Measurements from ENCODE around the gene CDH23. TPM values are rescaled to one million over a fixed set of nuclear protein-coding genes. Genes with fewer than 3 reads are reported as not detected.

The CDH23 gene
- total and polyA plus RNA-seq, 2 experiments from 2014 or later: 0.30 to 1.5 TPM

DNA sequence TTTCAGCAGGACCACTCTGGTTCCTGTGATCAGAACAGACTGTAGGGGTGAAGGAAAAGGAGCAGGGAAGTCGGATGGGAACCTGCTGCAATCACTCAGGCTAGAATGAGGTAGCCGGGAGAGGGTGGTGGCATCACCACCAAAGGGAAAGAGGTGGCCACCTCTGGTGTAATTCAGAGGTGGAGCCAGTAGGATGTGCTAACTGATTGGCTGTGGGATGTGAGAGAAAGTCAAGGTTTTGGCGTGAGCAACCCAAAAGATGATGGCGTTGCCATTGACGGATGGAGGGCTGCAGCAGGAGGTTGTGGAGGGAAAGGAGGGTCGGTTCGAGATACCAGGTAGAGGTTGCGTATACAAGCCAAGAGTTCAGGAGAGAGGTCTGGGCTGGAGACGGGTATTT lies 384.0 kb downstream of the CDH23 start:
- no peaks in the 10 kb centered on the region for H3K79me2 ChIP-seq
- no peak overlapping the region for H2AFZ ChIP-seq
- no peaks in the 10 kb centered on the region for H4K20me1 ChIP-seq (ENCODE audit: insufficient read depth, poor library complexity, severe bottlenecking)
- no peak overlapping the region for H3K4me3 ChIP-seq
- DNase-seq (ENCODE audit: low spot score): no peak
- H3K4me1 ChIP-seq (ENCODE audit: insufficient read depth): no peaks in the 10 kb centered on the region
- TF ChIP-seq, protein P1, sequence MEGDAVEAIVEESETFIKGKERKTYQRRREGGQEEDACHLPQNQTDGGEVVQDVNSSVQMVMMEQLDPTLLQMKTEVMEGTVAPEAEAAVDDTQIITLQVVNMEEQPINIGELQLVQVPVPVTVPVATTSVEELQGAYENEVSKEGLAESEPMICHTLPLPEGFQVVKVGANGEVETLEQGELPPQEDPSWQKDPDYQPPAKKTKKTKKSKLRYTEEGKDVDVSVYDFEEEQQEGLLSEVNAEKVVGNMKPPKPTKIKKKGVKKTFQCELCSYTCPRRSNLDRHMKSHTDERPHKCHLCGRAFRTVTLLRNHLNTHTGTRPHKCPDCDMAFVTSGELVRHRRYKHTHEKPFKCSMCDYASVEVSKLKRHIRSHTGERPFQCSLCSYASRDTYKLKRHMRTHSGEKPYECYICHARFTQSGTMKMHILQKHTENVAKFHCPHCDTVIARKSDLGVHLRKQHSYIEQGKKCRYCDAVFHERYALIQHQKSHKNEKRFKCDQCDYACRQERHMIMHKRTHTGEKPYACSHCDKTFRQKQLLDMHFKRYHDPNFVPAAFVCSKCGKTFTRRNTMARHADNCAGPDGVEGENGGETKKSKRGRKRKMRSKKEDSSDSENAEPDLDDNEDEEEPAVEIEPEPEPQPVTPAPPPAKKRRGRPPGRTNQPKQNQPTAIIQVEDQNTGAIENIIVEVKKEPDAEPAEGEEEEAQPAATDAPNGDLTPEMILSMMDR (IDR thresholded peaks at IDR 0.05; ENCODE audit: poor library complexity): no peak
- TF ChIP-seq EZH2phosphoT487 (IDR thresholded peaks at IDR 0.05; ENCODE audit: low read depth, severe bottlenecking, unreplicated experiment) (no peak), EZH2 (IDR thresholded peaks at IDR 0.05; ENCODE audit: borderline replicate concordance) (no peak)
- 85% methylated on average over 9 of the region's 9 CpGs for WGBS (ENCODE audit: low lambda C conversion rate, missing lambda C conversion rate)
- no peaks in the 10 kb centered on the region for H3K9me2 ChIP-seq (replicated peaks; ENCODE audit: insufficient read depth)
- H3K27ac ChIP-seq: no peak overlapping the region
- H3K36me3 ChIP-seq (replicated peaks; ENCODE audit: insufficient read depth, low read depth): no peaks in the 10 kb centered on the region
- H3K27me3 ChIP-seq: no peaks in the 10 kb centered on the region
- no peak overlapping the region for H3K4me2 ChIP-seq
- H3K9me3 ChIP-seq (ENCODE audit: low read depth): no peaks in the 10 kb centered on the region

DNA sequence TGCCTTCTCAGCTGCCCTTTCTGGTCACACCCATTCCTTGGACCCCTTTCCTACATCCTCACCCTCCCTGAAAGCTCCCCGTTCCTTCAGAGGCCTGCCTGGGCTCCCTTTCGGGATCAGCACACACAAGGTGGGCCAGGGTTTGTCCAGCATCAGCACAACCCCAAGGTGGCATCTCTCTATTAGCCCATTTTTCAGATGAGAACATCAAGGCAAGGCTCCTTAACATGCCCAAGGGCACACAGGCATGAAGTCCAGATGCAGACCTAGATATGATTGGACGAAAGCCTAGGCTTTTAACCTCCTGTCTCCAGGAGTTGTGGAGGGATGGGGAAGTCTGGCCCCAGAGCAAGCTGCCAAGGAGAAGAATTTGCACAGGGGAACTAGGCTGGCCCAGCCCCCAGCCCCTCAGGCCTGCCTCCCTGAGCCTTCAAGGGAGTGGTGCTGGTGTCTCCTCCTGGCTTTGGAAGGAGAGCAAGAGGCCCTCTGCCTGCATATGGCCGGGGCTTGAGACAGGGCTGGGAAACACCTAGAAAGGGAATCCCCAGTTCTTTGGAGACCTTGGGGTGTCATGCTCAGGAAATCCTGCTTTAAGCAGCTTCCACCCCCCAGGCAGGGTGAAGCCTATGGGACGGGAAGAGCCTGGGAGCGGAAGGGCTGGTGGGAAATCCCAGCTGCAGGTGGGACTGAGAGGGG lies 385.6 kb downstream of the CDH23 start:
- WGBS (ENCODE audit: low lambda C conversion rate, missing lambda C conversion rate): 81% methylated on average over 6 of the region's 6 CpGs
- no peak overlapping the region for H2AFZ ChIP-seq
- DNase-seq (ENCODE audit: low spot score): no peak
- TF ChIP-seq EZH2phosphoT487 (IDR thresholded peaks at IDR 0.05; ENCODE audit: low read depth, severe bottlenecking, unreplicated experiment) (no peak), EZH2 (IDR thresholded peaks at IDR 0.05; ENCODE audit: borderline replicate concordance) (no peak)
- TF ChIP-seq, protein P1 (IDR thresholded peaks at IDR 0.05; ENCODE audit: poor library complexity): no peak
- no peaks in the 10 kb centered on the region for H3K36me3 ChIP-seq (replicated peaks; ENCODE audit: insufficient read depth, low read depth)
- H3K27ac ChIP-seq: no peak overlapping the region
- H3K4me1 ChIP-seq (ENCODE audit: insufficient read depth): no peaks in the 10 kb centered on the region
- no peak overlapping the region for H3K4me3 ChIP-seq
- H3K4me2 ChIP-seq: no peak overlapping the region
- no peaks in the 10 kb centered on the region for H3K79me2 ChIP-seq
- H3K9me3 ChIP-seq (ENCODE audit: low read depth): no peaks in the 10 kb centered on the region
- no peaks in the 10 kb centered on the region for H3K27me3 ChIP-seq
- no peaks in the 10 kb centered on the region for H4K20me1 ChIP-seq (ENCODE audit: insufficient read depth, poor library complexity, severe bottlenecking)
- H3K9me2 ChIP-seq (replicated peaks; ENCODE audit: insufficient read depth): no peaks in the 10 kb centered on the region

DNA sequence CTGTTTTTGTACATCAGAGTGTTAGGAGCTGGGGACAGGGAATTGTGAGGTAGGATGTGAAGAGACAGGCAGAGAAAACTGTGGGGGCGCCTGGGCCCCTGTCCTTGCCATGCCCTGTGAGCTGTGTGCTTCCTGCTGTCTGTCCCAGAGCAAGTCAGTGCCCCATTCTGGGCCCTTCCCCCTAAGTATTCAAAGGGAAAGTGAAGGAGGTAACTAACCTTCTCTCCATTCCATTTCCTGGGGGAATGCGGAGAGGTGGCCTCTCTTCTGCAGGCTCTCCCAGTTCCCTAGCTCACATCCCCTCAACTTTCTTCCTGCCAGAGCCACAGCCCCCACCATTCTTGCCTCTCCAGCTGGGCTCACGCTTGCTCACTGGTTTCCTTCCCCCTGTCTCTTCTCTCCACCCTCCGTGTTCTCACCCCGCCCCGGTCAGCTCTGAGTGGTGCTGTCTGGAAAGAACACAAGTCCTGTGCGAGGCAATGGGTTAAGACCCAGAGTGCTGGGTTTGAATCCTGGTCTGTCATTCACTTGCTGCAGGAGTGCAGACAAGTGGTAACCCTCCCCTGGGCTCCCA lies 386.3 kb downstream of the CDH23 start:
- Histone ChIP-seq H3K4me3 (no peak overlapping the region), H3K9me3 (ENCODE audit: low read depth) (no peaks in the 10 kb centered on the region), H3K36me3 (replicated peaks; ENCODE audit: insufficient read depth, low read depth) (no peaks in the 10 kb centered on the region), H3K4me1 (ENCODE audit: insufficient read depth) (no peaks in the 10 kb centered on the region), H3K27me3 (no peaks in the 10 kb centered on the region), H4K20me1 (ENCODE audit: insufficient read depth, poor library complexity, severe bottlenecking) (no peaks in the 10 kb centered on the region), H3K4me2 (no peak overlapping the region), H3K9me2 (replicated peaks; ENCODE audit: insufficient read depth) (no peaks in the 10 kb centered on the region), H2AFZ (no peak overlapping the region), H3K79me2 (no peaks in the 10 kb centered on the region), H3K27ac (no peak overlapping the region)
- 69% methylated on average over 7 of the region's 7 CpGs for WGBS (ENCODE audit: low lambda C conversion rate, missing lambda C conversion rate)
- TF ChIP-seq EZH2phosphoT487 (IDR thresholded peaks at IDR 0.05; ENCODE audit: low read depth, severe bottlenecking, unreplicated experiment) (no peak), EZH2 (IDR thresholded peaks at IDR 0.05; ENCODE audit: borderline replicate concordance) (no peak)
- TF ChIP-seq, protein P1 (IDR thresholded peaks at IDR 0.05; ENCODE audit: poor library complexity): no peak
- no peak for DNase-seq (ENCODE audit: low spot score)
